GM12891 (cell line): ENCODE measurements around the gene CBX5.
"Not testable (repeated sequence)": the region's sequence is repeated elsewhere in the genome, so short reads cannot be mapped to it uniquely, and the experiment has no call there.

Experiments
- DNase-seq: peaks from one replicate; pipeline ENCODE4 v3.0.0; 2011; ENCODE audit warnings: low spot score; ENCODE audit not compliant: insufficient read length
- FAIRE-seq: peaks from 2 replicates; lab custom pipeline; 2011; peaks lifted over from hg19 to GRCh38; lab: Jason Lieb, UNC
- PAX5 ChIP-seq: IDR thresholded peaks from 2 replicates; pipeline ENCODE4 v1.6.1; 2011; ENCODE audit warnings: low read length, moderate library complexity, mild to moderate bottlenecking; ENCODE audit not compliant: insufficient read depth, severe bottlenecking
- POLR2A ChIP-seq: IDR thresholded peaks from 2 replicates; pipeline ENCODE4 v1.6.1; 2011; ENCODE audit warnings: low read depth, low read length, control low read depth
- POLR2AphosphoS5 ChIP-seq: IDR thresholded peaks from 2 replicates; pipeline ENCODE4 v1.6.1; 2011; ENCODE audit warnings: low read depth, low read length, control low read depth
- POU2F2 ChIP-seq: IDR thresholded peaks from 2 replicates; pipeline ENCODE4 v1.6.1; 2011; ENCODE audit warnings: low read depth, mild to moderate bottlenecking, control low read depth, low read length, moderate library complexity
- SPI1 ChIP-seq: IDR thresholded peaks from 2 replicates; pipeline ENCODE4 v1.6.1; 2011; ENCODE audit warnings: low read depth, low read length, control low read depth
- TAF1 ChIP-seq: IDR thresholded peaks from 2 replicates; pipeline ENCODE4 v1.6.1; 2011; ENCODE audit warnings: low read depth, low read length, control low read depth

Gene CBX5

GRCh38 chr12:54282949-54283593 lies 3.1 kb upstream of the CBX5 start:
- TF ChIP-seq POLR2A, result peak; percentile 66; the same call in 1 of the 2 replicates
- TF ChIP-seq PAX5, result no peak
- no peak for FAIRE-seq
- DNase-seq, result no peak

- TF ChIP-seq POLR2AphosphoS5, result peak; percentile 17; the same call in 1 of the 2 replicates
- FAIRE-seq, DNase-seq: not testable (repeated sequence)
These were observed 1.8 kb upstream of the CBX5 start for GRCh38 chr12:54281694-54282093.

GRCh38 chr12:54281261-54281638 lies 1.3 kb upstream of the CBX5 start:
- FAIRE-seq, DNase-seq: not testable (repeated sequence)

GRCh38 chr12:54280468-54281260 lies 742 bp upstream of the CBX5 start, which contains the start of gene HNRNPA1:
TSS of gene HNRNPA1 (plus strand) at chr12:54280726. CDS start at chr12:54280808, 82 bp downstream.
- peak; percentile 100 for TF ChIP-seq POLR2A
- TF ChIP-seq PAX5, result no peak
- TF ChIP-seq POLR2AphosphoS5, result peak; percentile 99
- no peak for TF ChIP-seq SPI1
- TF ChIP-seq POU2F2, result peak; percentile 91
- peak; percentile 99 for TF ChIP-seq TAF1
- DNase-seq, result peak; percentile 73
- FAIRE-seq, result peak; percentile 5

GRCh38 chr12:54279227-54279631 lies 693 bp downstream of the CBX5 start:
- TF ChIP-seq POLR2AphosphoS5 (no peak), TAF1 (no peak; the same call in 1 of the 2 replicates), POU2F2 (no peak), SPI1 (no peak), POLR2A (no peak), PAX5 (no peak)

GRCh38 chr12:54277823-54278276 lies 2.1 kb downstream of the CBX5 start:
- TF ChIP-seq PAX5 (no peak), POLR2AphosphoS5 (no peak), POLR2A (0 out of 2 replicates have a peak, but pooled peaks have one; percentile 8)
- FAIRE-seq (no peak), DNase-seq (no peak)

More at GRCh38 chr12:54279227-54279631, 693 bp downstream of the CBX5 start:
- FAIRE-seq, result no peak
- DNase-seq, result no peak

- DNase-seq (no peak), FAIRE-seq (no peak)
- no peak for TF ChIP-seq TAF1
- no peak for TF ChIP-seq POLR2AphosphoS5
- no peak for TF ChIP-seq POU2F2
- TF ChIP-seq SPI1, result no peak
- no peak for TF ChIP-seq POLR2A
- no peak for TF ChIP-seq PAX5
These were observed 3.6 kb downstream of the CBX5 start for GRCh38 chr12:54276368-54276767.

- DNase-seq (no peak), FAIRE-seq (no peak)
- TF ChIP-seq SPI1, result no peak
- no peak for TF ChIP-seq POLR2AphosphoS5
- no peak for TF ChIP-seq POU2F2
- TF ChIP-seq TAF1, result no peak
- no peak for TF ChIP-seq PAX5
- TF ChIP-seq POLR2A, result no peak
These were observed 5.9 kb downstream of the CBX5 start for GRCh38 chr12:54273981-54274380.

- FAIRE-seq (no peak), DNase-seq (no peak)
- TF ChIP-seq TAF1 (no peak), POLR2A (no peak), SPI1 (no peak), POU2F2 (no peak), PAX5 (no peak), POLR2AphosphoS5 (no peak)
These were observed 7.7 kb downstream of the CBX5 start for GRCh38 chr12:54272214-54272613.

- TF ChIP-seq TAF1, result no peak
- TF ChIP-seq POU2F2, result no peak
- TF ChIP-seq POLR2AphosphoS5, result no peak
- no peak for TF ChIP-seq POLR2A
- no peak for TF ChIP-seq SPI1
- no peak for TF ChIP-seq PAX5
- no peak for FAIRE-seq
- DNase-seq, result no peak
These were observed 9.6 kb downstream of the CBX5 start for GRCh38 chr12:54270345-54270744.
